NCI-H2107 treated with DMSO at 0.1 percent for 48 hours (cell line): ENCODE results near the gene PDE3B.
"Not testable (repeated sequence)": the region's sequence is repeated elsewhere in the genome, so short reads cannot be mapped to it uniquely, and the experiment has no call there.

Experiments used
- DNase-seq: peaks from one replicate; lab custom pipeline; 2025; ENCODE audit not compliant: unreplicated experiment; lab: John Stamatoyannopoulos, UW

The PDE3B gene

DNA sequence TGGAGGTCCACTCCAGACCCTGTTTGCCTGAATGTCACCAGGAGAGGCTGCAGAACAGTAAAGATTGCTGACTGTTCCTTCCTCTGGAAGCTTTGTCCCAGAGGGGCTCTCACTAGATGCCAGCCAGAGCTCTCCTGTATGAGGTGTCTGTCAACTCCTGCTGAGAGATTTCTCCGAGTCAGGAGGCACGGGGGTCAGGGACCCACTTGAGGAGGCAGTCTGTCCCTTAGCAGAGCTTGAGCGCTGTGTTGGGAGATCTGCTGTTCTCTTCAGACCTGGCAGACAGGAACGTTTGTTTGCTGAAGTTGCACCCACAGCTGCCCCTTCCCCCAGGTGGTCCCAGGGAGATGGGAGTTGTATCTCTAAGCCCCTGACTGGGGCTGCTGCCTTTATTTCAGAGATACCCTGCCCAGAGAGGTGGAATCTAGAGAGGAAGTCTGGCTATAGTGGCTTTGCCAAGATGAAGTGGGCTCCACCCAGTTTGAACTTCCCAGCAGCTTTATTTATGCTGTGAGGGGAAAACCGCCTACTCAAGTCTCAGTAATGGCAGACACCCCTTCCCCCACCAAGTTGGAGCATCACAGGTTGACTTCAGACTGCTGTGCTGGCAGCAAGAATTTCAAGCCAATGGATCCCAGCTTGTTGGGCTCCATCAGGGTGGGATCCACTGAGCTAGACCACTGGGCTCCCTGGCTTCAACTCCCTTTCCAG lies 99.4 kb downstream of the PDE3B start:
- DNase-seq = no peak

DNA sequence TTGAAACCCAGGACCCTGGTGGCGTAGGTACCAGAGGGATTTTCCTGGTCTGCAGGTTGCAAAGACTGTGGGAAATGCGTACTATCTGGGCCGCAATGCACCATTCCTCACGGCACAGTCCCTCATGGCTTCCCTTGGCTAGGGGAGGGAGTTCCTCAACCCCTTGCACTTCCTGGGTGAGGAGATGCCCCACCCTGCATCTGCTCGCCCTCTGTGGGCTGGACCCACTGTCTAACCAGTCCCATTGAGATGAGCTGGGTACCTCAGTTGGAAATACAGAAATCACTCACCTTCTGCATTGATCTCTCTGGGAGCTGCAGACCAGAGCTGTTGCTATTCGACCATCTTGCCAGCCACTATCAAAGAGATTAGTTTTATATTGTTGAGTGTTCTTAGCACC lies 100.1 kb downstream of the PDE3B start:
- not testable (repeated sequence) for DNase-seq

DNA sequence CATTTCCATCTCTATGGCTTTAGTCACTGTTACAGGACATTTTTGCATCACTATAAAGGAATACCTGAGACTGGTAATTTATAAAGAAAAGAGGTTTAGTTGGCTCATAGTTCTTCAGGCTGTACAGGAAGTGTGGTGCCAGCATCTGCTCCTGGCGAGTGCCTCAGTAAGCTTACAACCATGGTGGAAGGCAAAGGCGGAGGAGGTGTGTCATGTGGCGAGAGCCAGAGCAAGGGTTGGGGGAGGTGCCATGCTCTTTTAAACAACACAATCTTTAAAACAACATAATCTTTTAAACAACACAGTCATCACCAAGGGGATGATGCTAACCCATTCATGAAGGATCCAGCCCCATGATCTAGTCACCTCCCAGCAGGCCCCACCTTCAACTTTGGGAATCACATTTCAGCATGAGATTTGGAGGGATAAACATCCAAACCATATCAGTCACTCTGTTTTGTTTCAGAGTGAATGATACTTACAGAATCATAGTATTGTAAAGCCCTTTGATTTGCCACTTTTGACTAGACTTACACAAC lies 103.3 kb downstream of the PDE3B start:
- DNase-seq = no peak

DNA sequence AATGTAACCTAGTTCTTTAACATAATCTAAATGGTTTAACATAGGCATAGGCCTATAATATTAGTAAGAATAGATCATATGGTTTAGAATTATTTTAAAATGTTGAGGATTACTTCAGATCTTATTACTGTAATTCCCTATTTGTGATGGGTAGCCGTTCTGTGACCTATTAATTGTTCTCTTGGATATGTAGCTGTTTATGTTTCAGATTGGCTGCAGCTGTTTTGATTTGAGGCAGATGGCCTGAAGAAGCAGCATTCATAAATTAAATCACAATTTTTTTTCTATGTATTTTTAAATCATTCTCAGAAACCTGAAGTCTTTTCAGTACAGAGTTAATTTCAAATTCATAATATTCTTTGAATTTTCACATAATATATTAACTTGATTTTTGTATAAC lies 104.5 kb downstream of the PDE3B start:
- DNase-seq = no peak

DNA sequence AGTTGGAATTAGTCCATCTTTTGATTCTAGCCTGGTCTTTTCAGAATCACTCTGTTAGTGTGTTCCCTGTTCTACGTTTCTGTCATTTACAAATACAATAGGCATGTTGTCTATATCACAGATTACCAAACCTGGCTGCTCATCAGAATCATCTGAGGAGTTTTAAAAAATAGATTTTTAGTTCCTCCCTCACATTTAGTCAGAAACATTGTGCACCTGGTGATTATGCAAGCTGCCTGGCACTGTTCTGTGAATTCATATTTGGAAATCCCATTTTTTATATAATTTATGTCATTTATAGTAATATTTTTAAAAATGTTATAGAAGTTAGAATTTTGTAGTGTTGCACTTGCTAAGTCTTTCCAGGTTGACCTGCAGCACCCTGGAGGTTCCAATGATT lies 107.3 kb downstream of the PDE3B start:
- no peak for DNase-seq

DNA sequence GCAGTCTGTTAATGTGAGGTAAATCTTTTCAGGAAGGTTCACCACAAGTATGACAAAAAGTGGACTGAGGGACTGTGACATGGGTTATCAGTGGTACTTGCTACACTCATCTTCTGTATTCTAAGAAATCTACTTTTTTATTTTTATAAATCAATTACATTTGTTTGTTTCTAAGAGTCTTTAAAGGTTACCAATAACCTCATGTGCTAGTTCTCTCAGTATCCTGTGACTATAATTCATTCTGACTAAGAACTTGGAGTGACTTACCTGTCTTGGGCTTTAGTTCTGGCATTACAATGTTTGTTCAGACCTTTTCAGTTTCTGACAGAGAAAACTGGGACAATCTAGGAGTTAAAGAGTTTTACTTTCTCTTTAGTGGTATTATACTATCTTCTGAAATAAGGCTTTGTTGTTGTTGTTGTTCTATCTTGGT lies 108.4 kb downstream of the PDE3B start:
- DNase-seq = no peak

DNA sequence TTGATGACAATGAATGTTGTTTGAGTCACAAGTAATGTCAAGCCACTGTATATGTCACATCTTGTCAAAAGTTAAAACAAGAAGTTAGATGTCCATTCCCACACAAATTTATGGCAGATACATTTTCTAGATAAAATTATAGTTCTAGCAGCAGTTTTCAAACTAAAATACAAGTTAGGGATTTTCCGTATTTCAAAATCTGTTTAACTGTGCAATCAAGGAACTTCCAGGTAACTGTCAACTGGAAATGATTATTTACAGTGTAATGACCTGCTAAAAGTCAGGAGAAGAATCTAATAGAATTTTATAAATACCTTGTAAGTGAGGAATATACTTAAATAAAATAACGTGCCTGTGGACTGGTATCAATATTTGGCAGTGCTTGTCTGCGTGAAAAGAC lies 111.5 kb downstream of the PDE3B start:
- no peak for DNase-seq

DNA sequence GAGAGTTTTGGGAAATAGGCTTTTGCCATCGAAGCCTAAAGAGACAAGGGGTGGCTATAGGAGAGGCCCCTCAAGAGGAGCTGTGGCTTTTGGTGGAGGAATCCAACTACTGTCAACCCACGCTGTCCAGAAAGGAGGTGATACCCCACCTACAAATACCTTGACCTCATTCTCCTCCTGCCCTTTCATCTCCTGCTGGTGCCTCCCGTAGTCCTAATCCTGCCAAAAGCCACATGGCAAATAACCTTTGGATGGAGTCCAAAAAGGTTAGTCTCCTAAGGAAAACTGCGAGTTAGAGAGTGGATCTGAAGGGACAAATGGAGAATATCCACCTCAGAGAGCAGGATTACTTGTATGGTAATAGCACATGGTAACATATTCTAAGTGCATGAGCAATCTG lies 112.7 kb downstream of the PDE3B start:
- DNase-seq = no peak

DNA sequence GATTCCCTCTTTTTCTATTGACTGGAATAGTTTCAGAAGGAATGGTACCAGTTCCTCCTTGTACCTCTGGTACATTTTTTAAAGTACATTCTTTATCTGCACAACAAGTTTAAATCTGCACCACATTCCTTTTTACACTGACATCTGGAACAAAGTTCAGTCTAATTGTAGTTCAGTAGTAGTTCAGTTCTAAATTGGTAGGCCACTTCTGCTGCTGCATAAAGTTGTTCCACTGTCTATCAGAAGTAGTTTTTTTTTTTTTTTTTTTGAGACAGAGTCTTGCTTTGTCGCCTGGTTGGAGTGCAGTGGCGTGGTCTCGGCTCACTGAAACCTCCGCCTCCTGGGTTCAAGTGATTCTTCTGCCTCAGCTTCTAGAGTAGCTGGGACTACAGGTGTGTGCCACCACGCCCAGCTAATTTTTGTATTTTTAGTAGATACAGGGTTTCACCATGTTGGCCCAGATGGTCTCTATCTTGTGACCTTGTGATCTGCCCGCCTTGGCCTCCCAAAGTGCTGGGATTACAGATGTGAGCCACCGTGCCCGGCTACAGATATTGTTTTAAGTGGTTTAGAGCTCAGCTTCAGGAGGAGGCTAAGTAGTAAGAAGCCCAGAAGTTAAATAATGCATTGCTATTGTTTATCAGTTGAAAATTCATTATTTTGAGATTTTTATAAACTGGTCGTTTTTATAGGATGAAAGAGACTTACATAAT lies 115.9 kb downstream of the PDE3B start:
- DNase-seq = not testable (repeated sequence)

DNA sequence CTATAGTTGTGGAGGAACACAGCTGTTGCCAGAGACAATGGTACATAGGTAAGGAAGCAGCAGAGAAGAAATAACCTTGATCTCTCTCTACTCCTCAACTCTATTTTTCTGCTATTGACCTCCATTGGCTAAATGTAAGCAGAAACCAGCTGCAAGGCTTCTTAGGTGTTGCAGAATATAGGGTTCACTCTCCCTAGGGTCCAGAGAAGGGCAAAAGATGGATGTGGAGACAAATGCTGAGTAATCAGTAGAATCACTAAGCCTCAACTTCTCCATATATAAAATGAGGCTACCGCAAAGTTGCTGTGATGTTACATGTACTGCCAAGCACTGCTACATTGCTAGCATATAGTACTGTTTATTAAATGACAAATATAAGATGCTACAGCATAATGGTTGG lies 120.6 kb downstream of the PDE3B start:
- DNase-seq = no peak

DNA sequence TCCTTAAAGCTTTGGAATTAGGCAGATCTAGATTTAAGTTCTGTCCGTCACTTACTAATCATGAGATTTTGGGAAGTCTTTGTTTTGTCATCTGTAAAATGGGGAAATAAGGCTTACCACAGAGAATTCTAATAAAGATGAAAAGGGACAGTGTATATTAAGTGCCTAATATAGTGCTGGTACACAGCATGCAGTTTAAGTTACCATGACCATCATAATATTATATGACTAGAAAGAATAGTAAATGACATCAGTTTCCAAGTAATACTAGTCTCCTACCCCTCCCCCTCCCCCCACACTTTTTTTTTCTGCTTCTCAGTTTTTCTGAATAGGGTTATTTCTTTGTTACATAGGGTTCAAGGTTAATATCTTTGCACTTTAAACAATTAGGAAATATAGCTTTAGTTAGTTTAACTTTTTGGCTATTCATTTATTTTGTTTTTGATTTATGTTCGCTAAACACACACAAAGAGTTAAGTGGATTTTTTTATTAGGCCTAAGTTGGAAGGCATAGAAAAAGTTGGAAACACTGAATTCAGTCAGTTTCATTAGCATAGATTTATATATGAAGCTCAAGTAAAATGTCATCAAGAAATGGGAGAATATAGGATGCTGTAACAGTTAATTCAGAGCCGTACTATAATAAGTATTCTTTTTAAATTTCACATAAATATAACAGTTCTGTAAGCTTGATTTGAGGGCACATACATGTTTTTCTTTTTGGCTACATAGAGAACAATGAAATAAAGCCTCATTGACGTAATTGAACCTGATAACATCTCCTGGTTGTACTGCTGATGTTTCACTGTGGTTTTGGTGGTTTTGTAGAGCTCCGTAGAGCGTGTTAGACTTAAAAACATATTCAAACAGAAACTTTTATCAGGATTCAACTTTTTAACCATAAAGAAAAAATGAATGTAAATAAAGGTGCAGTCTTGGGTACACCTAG lies 121.2 kb downstream of the PDE3B start:
- DNase-seq = peak; percentile 61

DNA sequence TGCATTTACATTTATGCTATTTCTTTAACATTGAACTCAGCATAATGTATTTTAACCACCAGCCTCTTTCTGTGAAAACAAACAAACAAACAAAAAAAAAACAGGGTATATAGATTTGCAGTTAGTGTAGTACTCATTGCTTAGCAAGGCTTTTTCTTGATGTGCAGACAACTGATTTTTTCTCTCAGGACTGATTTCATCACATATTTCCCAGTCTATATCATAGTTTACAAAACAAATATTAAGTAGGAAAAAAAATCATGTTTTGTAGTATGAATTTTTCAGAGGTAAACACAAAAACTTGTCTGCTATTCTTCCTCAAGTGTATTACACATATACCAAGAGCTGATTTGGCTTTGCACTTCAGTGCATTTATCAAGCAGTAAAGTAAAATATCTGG lies 123.0 kb downstream of the PDE3B start:
- DNase-seq = no peak

DNA sequence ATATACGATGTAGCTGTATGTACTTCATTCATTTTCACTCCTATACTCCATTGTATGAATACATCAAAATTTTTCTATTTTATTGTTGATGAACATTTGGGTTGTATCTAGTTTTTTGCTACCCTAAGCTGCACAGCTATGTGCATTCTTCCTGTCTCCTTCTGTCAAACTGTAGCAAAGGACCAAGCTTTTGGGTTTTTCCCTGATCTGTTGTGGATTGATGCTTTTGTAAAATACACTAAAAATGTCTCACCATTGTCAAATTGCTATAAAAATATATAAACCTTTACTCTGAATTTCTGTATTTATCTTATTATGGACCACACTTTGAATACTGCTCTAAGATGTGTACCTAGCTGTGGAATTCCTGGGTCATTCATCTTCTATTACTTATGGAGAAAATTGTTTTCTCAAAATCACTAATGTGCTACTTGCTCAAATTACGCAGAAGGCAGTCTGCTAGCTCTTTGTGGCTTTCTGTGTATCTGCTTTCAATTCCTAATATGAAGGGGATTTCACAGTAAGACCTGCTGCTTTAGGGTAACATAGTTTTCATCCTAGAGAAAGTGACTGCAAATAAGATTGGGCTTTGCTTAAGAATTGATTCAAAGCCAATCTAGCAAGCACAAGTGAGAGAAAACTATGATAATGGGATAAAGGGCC lies 125.1 kb downstream of the PDE3B start:
- DNase-seq = no peak

DNA sequence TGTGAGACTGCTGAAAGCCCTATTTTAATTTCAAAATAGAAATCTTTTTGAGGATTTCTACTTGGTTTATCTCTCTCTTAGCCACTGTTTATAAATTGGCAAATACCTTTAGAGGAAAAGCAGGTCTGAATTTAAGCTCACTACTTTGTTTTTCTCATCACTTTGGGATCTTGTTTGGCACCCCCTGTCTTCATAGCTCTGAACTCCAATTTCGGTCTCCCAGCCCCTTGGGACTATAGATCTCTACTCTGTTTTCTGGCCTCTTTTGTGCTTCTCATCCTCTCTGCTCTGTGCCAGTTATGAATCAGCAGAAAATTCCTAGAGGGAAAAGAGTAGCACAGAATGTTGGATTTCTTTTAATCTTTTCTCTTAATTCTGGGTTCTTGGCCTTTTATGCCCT lies 130.2 kb downstream of the PDE3B start:
- no peak for DNase-seq

DNA sequence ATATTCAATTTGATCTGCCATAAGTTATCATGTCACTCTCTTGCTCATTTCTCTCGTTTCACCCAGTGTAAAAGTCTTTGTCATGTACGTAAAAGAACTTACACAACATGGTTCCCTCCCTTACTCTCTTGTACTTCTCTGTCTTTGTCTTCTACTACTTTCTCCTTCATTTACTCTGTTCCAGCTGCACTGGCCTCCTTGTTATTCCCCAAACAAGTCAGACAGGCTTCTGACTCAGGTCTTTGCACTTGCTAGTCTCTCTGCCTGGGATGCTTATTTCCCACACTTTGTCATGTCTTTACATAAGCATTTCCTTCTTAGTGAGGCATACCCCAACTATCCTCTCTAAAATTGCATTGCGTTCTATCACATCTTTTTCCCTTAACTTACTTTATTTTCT lies 131.1 kb downstream of the PDE3B start:
- DNase-seq = no peak

DNA sequence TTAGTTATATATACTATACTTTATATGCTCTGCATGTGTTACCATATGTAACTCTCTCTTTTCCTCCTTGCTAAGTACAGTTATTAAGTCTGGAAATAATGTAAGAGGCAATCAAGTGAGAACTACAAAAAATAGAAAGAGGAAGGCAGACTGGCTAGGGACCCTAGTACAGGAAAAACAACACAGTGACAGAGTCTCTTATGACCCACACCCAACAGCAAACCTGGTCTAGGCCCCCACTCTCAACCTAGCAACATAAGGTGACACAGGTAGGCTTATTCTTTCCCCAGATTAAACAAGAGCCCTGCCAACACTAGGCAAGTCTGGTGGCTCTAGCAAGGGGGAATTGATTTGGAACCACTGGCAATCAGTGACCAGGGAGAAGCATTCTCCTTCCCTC lies 132.3 kb downstream of the PDE3B start:
- no peak for DNase-seq

DNA sequence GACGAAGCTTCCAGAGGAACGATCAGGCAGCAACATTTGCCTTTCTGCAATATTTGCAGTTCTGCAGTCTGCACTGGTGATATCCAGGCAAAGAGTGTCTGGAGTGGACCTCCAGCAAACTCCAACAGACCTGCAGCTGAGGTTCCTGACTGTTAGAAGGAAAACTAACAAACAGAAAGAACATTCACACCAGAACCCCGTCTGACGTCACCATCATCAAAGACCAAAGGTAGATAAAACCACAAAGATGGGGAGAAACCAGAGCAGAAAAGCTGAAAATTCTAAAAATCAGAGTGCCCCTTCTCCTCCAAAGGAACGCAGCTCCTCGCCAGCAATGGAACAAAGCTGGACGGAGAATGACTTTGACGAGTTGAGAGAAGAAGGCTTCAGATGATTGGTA lies 134.9 kb downstream of the PDE3B start:
- not testable (repeated sequence) for DNase-seq

DNA sequence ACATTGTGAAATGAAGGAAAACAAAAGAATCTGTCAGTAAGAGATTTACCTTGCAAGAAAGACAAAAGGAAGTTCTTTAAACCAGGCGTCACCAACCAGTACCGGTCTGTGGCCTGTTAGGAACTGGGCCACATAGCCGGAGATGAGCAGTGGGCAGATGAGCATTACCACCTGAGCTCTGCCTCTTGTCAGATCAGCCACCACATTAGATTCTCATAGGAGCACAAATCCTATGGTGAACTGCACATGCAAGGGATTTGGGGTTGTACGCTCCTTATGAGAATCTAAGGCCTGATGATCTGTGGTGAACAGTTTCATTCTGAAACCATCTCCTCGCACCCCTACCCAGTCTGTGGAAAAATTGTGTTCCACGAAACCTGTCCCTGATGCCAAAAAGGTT lies 140.2 kb downstream of the PDE3B start:
- no peak for DNase-seq

DNA sequence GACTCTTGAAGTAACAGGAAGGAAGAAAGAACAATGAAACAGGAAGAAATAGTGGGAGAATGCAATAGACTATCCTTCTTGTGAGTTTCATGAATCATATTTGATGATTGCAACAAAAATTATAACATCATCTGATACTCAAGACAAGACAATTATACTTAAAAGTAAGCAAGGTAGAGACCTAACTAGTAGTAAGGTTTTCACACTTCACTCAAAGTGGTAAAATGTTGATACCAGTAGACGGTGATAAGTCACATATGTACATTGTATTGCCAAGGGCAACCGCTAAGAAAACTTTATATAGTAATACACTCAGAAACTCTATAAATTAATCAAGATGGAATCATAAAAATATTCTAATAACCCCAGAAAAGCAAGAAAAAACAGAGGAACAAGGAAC lies 140.6 kb downstream of the PDE3B start:
- no peak for DNase-seq

DNA sequence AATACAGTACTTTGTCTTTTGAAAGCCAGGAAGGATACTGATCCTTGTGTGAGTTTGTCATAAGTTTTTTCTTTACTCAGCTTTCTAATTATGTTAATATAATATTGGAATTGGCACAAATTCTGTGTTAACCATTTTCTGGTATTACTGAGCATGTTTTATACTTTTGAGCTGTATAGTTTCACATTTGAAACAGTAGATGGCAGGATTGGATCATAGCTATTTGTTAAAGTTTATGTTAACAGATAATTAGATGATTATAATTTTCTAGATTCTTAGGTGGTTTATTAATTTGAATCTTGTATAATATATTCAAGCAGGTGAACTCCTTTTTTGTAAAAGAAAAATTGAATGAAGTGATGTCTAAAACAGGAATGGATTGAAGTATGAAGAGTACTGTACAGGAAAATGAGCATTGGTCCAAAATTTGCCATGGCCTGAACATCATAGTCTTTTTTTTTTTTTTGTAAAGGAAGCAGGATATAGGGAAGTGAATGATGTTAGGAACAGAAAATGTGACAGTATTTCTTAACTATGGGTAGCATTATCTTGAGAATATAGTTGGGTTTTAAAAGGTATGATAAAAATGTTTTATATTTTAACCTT lies 146.4 kb downstream of the PDE3B start:
- DNase-seq = peak; percentile 15
